CD4-positive, alpha-beta T cell treated with Interferon alpha-2 for 1 hour (primary cell): ENCODE data around the gene CORO2A.

ENCODE experiments used
- DNase-seq, 2 donors: peaks; one replicate each; pipeline ENCODE4 v3.0.0-alpha.2; 2020 to 2022

CORO2A gene, protein sequence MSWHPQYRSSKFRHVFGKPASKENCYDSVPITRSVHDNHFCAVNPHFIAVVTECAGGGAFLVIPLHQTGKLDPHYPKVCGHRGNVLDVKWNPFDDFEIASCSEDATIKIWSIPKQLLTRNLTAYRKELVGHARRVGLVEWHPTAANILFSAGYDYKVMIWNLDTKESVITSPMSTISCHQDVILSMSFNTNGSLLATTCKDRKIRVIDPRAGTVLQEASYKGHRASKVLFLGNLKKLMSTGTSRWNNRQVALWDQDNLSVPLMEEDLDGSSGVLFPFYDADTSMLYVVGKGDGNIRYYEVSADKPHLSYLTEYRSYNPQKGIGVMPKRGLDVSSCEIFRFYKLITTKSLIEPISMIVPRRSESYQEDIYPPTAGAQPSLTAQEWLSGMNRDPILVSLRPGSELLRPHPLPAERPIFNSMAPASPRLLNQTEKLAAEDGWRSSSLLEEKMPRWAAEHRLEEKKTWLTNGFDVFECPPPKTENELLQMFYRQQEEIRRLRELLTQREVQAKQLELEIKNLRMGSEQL

GRCh38 chr9:98192503-98193335 is at the start of gene CORO2A:
CORO2A (minus strand) TSS chr9:98192637; CDS start chr9:98157660, 34,977 bp downstream.
- DNase-seq: peak; percentile 67 to 85

DNA sequence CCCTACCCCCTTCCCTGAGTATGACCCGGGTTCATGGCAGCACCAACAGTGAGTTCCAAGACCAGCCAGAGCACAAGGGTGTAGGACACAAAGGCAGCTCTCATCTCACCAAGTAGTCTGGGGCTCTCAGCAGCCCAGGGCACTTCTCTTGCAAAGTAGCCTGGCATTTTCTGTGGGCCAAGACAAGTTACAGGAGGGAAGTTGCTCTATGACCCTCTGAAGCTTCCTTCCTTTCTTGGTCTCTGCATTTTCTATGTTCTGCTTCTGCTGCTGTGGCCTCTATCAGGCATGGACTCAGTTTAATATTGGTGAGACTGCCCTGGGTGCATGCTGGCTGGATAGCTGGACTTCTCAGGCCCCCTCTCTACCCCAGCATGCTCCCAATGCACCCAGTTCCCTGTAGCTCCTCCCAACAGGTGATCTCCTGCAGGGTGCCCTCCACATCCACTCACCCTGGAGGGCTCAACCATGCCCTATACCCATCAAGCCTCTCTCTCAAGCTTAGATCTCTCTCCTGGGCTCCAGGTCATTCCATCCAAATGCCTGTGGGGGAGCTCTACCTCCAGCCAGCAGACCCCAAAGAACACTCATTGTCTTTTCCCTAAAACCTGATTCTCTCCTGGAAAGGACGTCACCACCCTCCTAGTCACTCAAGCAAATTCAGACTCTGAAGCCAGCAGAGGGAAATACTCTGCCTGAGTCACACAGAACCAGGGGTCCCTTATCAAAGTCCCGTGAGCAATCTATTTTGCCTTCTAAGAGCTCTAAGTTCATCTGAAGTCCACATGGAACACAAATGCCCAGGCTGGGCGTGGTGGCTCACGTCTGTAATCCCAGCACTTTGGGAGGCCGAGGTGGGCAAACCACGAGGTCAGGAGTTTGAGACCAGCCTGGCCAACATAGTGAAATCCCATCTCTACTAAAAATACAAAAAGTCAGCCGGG is 49.2 kb upstream of the CORO2A start:
- DNase-seq: no peak

- DNase-seq: no peak
Observed at GRCh38 chr9:98240475-98240874, 48.0 kb upstream of the CORO2A start.

DNA sequence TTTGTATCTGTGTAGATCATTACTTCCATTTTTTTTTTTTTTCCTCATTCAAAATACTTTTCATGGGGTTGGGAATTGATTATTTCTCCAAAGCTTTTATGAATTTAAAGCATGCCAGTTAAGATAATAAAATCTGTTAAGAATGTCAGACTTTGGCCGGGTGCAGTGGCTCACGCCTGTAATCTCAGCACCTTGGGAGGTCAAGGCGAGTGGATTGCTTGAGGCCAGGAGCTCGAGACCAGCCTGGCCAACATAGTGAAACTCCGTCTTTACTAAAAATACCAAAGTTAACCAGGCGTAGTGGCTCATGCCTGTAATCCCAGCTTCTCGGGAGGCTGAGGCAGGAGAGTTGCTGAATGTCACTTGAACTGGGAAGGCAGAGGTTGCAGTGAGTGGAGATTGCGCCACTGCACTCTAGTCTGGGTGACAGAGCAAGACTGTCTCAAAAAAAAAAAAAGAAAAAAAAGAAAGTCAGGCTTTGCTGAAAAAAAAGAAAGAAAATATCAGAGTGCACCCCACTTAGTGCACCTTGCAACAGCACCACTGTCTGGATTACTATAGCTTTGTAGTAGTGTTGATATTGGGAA is 44.6 kb upstream of the CORO2A start:
- DNase-seq: no peak

- DNase-seq: no peak
Observed at GRCh38 chr9:98235126-98235525, 42.7 kb upstream of the CORO2A start.

DNA sequence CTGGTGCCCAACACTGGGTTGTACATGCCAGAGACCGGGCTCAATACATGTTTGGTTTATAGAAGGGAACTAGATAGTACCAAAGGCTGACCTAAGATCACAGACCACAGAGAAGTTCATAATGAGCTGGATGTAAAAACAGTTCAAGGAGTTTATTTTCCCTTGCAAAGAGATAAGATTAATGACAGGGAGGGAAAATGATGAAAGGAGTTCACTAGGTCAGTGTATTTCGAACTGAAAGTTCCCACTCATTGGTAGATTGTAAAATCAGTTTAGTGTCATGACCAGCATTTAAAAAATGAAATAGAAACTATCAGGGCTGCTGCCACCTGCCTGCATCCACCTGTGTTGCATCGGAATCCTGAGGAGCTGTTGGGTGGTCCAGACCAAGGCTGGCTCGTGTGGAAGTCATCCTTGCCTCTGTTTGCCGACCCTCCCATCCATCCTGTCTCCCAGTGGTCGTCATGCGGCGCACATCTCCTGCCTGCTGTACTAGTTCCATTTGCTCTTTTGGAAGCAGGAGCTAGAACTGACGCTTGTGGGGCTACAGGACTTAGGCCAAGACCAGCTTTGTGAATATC is 41.9 kb upstream of the CORO2A start:
- no peak for DNase-seq

DNA sequence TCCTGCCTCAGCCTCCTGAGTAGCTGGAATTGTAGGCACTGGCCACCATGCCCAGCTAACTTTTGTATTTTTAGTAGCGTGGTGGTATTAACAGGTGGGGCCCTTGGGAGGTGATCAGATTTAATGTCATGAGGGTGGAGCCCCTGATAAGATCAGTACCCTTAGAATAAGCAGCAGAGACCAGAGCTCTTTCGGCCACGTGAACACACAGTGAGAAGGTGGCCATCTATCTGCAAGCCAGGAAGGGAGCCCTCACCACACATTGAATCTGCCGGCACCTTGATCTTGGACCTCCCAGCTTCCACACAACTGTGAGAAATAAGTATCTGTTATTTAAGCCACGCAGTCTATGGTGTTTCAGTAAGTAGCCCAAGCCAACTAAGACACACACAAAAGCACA is 40.5 kb upstream of the CORO2A start:
- DNase-seq: no peak

DNA sequence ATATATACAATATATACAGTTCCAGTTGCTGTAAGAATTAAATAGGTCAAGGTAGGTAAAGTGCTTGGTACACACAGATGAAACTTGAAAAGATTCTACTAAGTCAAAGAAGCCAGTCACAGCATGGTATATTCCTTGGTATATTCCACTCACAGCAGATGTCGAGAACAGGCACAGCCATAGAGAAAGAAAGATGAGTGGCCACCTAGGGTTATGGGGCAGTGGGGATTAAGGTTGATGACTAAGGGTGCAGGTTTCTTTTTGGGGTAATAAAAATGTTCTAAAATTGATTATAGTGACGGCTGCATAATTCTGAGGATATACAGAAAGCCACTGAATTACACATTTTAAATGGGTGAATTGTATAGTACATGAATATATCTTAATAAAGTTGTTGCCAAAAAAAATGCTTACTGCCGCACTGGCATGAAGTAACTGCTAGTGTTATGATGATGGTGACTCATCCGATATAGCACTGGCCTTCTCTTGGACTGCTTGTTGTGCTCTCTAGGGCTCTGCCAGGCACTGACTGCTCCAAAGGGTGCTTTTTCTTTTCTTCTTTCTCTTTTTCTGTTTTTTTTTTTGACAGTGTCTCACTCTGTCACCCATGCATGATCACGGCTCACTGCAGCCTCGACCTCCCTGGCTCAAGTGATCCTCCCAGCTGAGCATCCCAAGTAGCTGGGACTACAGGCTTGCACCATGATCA is 39.5 kb upstream of the CORO2A start:
- no peak for DNase-seq

GRCh38 chr9:98230789-98231188 is 38.4 kb upstream of the CORO2A start:
- DNase-seq: no peak

DNA sequence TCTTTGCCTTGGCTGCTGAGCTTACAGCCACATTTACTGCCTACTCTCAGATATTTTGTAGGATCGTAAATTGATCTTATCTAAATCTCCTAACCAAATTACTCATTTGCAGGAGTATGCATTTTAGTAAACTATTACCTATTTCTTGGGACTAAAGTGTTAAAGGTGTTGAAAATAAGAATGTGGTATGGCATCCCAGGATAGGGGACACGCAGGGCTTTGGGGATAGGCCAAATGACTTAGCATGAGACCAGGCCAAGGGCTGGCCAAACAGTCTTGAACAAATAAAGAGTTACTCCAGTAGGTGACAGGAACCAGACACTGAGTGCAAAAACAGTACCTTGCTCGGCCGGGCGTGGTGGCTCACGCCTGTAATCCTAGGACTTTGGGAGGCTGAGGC is 37.9 kb upstream of the CORO2A start:
- no peak for DNase-seq

DNA sequence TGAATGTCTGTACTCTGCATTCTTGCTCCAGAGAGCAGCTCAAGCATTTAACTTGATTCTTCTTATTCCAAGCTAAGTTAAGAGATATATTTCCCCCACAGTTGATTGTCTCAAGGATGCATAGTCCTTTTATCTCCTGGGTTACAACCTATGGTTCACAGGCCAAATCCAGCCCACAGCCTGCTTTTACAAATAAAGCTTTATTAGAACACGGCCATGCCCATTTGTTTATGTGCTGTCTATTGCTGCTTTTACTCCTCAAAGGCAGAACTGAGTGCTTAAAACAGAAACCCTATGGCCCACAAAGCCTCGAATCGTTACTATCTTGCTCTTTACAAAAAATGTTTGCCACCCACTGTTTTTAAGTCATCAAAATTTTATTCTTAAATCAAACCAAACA is 37.2 kb upstream of the CORO2A start:
- DNase-seq: no peak

DNA sequence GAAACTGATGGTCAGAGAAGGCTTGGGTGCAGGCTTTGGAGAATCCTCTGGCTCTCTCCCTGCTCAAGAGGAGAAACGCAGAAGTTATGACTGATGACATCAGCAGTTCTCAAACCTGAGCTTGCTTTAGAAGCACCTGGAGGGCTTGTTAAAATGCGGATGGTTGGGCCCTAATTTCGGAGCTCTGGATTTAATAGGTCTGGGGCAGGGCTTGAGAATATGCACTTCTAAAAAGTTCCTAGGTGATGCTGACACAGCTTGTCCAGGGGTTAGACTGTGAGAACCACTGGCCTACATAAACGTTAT is 36.6 kb upstream of the CORO2A start:
- no peak for DNase-seq

DNA sequence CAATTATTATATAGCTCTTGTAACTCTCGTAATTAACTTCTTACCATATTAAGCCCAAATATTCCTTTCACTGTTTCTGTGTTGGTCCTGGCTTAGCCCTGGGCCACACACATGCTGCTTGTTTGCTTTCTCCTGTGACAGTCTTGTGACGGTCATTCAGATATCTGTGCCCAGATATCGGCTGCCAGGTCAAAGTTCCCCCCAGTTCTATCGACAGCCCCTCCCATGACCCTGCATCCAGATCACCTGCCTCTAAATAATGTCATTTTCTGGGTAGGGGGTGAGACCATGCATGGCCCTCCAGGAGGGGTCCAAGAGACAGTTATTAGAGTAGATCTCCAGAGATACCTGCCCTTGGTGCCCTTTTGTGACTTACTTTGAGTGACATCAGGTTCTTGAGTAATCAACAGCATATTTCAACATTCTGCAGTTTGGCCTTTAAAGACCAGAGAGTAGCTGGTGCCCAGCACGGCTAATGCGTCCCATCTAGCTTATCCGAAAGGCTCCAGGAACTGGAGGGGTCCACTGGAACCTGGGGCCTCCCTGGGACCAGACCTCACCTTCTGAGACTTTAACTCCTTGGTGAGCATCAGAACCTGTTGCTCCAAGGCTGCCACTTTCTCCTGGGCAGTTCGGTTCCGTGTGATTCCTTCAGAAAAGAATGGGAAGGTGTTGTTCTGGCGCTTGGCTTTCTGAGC is 36.1 kb upstream of the CORO2A start:
- no peak for DNase-seq

DNA sequence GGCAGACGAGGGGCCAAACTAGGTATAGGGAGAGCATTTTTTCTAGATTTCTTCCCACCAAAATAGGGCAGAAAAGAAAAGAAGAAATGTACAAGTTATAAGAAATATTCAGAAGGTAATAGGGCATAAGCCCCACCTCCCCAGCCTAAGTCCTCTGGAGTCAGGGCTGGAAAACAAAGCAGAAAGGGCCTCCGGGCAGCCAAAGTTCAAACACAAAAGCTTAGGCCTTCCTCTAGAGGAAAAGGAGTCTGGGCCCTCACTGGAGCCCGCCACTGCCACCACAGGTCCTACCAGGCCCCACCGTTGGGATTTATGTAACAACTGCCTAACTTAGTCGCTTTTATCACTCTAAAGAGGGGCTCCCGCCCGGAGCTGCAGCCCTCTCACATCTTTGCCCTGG is 35.4 kb upstream of the CORO2A start:
- DNase-seq: no peak

- DNase-seq: no peak
Observed at GRCh38 chr9:98226957-98227356, 34.5 kb upstream of the CORO2A start.

GRCh38 chr9:98226516-98226915 is 34.1 kb upstream of the CORO2A start:
- no peak for DNase-seq

GRCh38 chr9:98225015-98225442 is 32.6 kb upstream of the CORO2A start:
- no peak for DNase-seq

GRCh38 chr9:98222885-98223691 is 30.7 kb upstream of the CORO2A start:
- no peak for DNase-seq

- DNase-seq: no peak
Observed at GRCh38 chr9:98220911-98221310, 28.5 kb upstream of the CORO2A start.
